C4-2B (cell line): Measurements from ENCODE around the gene CAMK1D.

ENCODE experiments used
- H3K27ac ChIP-seq: fragments of 450-650 bp; 2 replicates; pipeline ENCODE4 v1.5.1; 2017
- ZFX ChIP-seq: fragments of 450-650 bp; IDR thresholded peaks from 2 replicates; pipeline ENCODE4 v1.6.1; 2017
- TF ChIP-seq, protein P1 (sequence below): fragments of 450-650 bp; conservative IDR thresholded peaks from 2 replicates; pipeline ENCODE4 v1.5.1; 2017; ENCODE audit warnings: mild to moderate bottlenecking

Gene CAMK1D

DNA sequence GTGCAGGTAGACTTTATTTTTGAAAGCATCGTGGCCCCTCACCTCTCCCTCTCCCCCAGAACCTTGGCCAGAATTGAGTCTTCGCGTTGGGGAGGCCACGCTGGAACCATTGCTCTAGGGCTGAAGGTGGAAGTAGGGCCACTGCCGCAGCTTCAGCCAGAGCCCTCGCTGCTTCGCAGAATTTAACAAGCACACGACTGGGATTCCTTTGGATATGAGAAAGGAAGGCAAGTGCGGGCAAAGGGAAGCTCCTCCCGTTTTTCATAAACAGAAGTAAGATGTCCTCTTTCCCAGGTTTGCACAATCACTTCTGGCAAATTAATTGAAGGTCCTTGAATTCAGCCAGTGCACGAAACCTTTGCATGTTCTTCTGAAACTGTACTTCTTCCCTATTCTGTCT is 484.1 kb downstream of the CAMK1D start:
- H3K27ac ChIP-seq, result no peak overlapping the region
- TF ChIP-seq, protein P1, sequence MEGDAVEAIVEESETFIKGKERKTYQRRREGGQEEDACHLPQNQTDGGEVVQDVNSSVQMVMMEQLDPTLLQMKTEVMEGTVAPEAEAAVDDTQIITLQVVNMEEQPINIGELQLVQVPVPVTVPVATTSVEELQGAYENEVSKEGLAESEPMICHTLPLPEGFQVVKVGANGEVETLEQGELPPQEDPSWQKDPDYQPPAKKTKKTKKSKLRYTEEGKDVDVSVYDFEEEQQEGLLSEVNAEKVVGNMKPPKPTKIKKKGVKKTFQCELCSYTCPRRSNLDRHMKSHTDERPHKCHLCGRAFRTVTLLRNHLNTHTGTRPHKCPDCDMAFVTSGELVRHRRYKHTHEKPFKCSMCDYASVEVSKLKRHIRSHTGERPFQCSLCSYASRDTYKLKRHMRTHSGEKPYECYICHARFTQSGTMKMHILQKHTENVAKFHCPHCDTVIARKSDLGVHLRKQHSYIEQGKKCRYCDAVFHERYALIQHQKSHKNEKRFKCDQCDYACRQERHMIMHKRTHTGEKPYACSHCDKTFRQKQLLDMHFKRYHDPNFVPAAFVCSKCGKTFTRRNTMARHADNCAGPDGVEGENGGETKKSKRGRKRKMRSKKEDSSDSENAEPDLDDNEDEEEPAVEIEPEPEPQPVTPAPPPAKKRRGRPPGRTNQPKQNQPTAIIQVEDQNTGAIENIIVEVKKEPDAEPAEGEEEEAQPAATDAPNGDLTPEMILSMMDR, result no peak
- TF ChIP-seq ZFX, result no peak

DNA sequence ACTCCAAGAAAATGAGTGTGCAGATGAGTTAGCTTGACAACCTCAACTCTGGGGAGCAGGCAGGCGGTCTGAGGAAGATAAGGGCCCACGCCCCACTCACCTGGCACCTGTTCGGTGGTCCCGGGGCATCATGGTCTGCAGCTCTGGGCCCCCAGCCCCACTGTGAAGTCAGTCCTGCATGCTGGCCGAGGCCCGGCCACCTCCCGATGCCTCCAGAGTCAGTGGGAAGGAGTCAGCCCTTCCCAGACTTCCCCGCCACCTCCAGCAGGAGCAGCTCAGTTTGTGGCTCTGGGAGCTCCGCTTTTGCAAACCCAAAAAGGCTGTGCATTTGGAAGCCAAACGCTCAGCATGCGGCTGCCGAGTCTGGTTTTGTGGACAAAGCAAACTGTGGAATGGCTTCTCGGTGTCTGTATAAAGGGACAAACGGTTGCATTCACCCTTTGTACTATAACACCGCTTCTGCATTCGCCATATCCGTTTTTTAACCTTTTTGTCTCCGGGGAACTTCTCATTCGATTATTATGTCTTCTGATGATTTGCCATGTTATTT is 484.8 kb downstream of the CAMK1D start:
- TF ChIP-seq, protein P1, result no peak
- no peak for TF ChIP-seq ZFX
- no peak overlapping the region for H3K27ac ChIP-seq

DNA sequence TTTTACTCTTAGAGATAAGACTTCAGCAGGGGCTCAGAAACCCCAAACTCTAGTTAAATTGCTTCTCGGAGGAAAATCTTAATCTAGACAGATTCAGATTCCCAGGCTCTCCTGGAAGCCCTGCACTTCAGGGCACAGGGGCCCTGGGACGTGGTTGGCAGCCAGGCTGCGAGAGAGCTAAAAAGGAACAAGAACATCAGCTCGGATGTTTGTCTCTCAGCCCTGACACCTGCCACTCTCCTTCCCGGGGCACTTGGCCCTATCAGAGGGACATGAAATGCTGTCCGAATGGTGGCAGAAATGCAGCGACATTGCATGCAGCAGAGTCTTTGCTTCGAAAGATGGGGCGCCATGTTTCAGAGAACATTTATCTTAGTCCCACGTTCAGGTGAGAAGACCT is 485.4 kb downstream of the CAMK1D start:
- no peak overlapping the region for H3K27ac ChIP-seq
- TF ChIP-seq, protein P1, result no peak
- no peak for TF ChIP-seq ZFX

DNA sequence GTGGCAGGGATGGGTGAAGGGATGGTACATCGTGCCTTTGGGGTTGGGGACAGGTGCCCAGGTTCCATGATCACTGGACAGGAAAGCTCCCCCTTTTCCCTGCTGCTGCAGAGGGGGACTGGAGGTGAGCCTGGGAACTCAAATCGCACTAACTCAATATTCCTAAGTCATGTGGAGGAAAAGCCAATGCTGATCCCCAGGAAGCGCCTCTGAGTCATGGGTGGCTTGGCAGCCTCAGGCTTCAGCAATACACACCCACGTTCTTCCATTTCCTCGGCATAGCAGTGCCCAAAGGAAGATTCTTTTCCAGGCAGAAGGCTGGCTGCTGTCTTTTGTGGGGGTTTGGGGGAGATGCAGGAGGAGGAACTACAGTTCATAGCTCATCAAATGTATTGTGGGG is 486.4 kb downstream of the CAMK1D start:
- no peak for TF ChIP-seq ZFX
- H3K27ac ChIP-seq, result no peak overlapping the region

DNA sequence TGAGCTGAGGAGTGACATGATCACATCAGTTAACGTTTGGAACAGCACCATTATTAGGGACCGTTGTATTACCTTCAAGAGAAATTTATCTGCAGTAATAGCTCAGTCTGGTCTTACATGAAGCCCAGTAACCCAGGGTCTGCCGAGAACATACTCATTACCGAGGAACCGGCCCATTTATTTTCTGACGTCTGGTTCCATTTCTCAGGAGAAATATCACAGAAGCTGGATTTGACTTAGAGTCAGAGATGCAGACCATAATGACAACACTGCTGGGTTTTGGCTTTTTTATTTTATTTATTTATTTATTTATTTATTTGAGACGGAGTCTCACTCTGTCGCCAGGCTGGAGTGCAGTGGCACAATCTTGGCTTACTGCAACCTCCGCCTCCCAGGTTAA is 489.0 kb downstream of the CAMK1D start:
- TF ChIP-seq, protein P1, result no peak
- TF ChIP-seq ZFX, result no peak
- no peak overlapping the region for H3K27ac ChIP-seq

DNA sequence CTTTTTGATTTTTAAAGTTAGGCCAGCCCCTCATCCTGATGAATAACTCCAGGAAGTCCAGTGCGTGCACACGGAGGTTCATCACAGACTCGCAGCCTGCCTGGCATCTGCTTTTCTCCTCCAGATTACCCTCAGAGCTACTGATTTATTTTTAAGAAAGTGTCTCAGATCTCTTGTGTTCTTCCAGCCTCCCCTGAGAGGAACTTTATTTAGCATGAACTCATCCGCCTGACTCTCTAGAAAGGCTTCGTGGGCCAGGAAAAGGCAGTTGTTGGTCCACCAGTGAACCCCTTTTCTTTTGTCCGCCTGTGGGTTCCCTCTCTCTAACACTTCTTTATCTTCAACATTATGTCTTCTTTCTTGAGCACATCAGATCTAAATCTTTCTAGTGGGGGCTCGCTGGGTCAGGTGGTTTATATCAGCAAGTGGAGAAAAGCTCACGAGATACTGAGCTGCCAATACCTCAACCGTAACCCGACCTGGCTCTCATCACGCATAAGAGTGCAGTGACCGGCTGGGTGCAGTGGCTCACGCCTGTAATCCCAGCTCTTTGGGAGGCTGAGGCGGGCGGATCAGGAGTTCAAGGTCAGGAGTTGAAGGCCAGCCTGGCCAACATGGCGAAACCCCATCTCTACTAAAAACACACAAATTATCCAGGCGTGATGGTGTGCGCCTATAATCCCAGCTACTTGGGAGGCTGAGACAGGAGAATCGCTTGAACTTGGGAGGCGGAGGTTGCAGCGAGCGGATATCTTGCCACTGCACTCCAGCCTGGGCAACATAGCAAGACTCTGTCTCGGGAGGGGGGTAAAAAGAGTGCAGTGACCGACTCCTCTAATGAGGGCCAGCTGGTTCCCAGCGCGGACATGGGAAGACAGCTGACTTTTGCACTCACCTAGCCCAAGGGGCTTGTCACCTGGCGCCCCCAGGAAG is 489.9 kb downstream of the CAMK1D start:
- H3K27ac ChIP-seq, result no peak overlapping the region
- TF ChIP-seq, protein P1, result no peak
- TF ChIP-seq ZFX, result no peak

DNA sequence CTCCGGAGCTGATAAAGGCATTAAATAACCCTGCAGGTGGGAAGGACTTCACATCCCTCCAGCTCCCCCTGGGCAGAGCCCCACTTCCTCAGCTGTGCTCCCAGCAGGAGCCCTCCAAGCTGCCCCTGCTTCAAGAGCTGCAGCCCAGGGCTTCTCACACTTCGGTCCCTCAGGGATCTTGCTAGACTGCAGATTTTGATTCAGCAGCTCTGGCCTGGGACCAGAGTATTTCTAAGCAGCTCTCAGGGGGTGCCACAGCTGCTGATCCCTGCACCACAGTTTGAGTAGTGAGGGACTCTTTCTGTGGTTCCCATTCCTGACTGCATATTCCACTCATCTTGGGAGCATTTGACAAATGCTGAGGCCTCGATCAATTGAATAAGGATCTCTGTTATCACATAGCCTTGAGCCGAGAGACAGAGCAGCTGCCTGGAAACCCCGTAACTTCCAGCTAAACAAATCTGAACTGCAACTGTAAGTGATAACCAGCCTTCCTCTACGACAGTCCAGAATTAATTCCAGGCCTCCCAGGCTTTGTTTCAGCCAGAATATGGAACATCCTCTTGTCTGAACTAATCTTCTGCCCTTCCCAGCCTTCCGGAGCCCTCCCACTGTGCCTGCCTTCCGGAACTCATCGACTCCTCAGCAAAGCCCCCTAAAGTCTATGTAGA is 490.7 kb downstream of the CAMK1D start:
- no peak overlapping the region for H3K27ac ChIP-seq
- TF ChIP-seq, protein P1, result no peak
- TF ChIP-seq ZFX, result no peak
